Measurements from ENCODE around the gene HELZ.

Gene HELZ

GRCh38 chr17:67069603-67070136 lies 175.3 kb downstream of the HELZ start:
- no peak overlapping the region for H3K4me3 Mint-ChIP-seq
- no peaks in the 10 kb centered on the region for H3K4me1 Mint-ChIP-seq (ENCODE audit: low read depth)
- no peaks in the 10 kb centered on the region for H3K9me3 Mint-ChIP-seq (ENCODE audit: low read depth)
- no peaks in the 10 kb centered on the region for H3K27me3 Mint-ChIP-seq
- H3K27ac Mint-ChIP-seq = no peak overlapping the region
- peaks cover 15% of the 10 kb centered on the region for H3K36me3 Mint-ChIP-seq

GRCh38 chr17:67068999-67069398 lies 176.0 kb downstream of the HELZ start:
- Mint-ChIP-seq H3K27me3 (no peaks in the 10 kb centered on the region), H3K9me3 (ENCODE audit: low read depth) (no peaks in the 10 kb centered on the region), H3K36me3 (peaks cover 14% of the 10 kb centered on the region), H3K4me3 (no peak overlapping the region), H3K27ac (no peak overlapping the region), H3K4me1 (ENCODE audit: low read depth) (no peaks in the 10 kb centered on the region)

- Mint-ChIP-seq H3K27me3 (no peaks in the 10 kb centered on the region), H3K4me1 (ENCODE audit: low read depth) (no peaks in the 10 kb centered on the region), H3K9me3 (ENCODE audit: low read depth) (no peaks in the 10 kb centered on the region), H3K4me3 (no peak overlapping the region), H3K36me3 (peaks cover 8% of the 10 kb centered on the region), H3K27ac (no peak overlapping the region)
These were observed 177.2 kb downstream of the HELZ start for GRCh38 chr17:67067571-67068482.

- Mint-ChIP-seq H3K36me3 (peaks cover 7% of the 10 kb centered on the region), H3K9me3 (ENCODE audit: low read depth) (no peaks in the 10 kb centered on the region), H3K4me3 (no peak overlapping the region), H3K27ac (no peak overlapping the region), H3K4me1 (ENCODE audit: low read depth) (no peaks in the 10 kb centered on the region), H3K27me3 (no peaks in the 10 kb centered on the region)
These were observed 178.3 kb downstream of the HELZ start for GRCh38 chr17:67066717-67067116.

GRCh38 chr17:67063141-67063540 lies 181.9 kb downstream of the HELZ start:
- H3K4me3 Mint-ChIP-seq = no peak overlapping the region
- H3K36me3 Mint-ChIP-seq = peaks cover 9% of the 10 kb centered on the region
- H3K27ac Mint-ChIP-seq = no peak overlapping the region
- H3K9me3 Mint-ChIP-seq (ENCODE audit: low read depth) = no peaks in the 10 kb centered on the region
- no peaks in the 10 kb centered on the region for H3K27me3 Mint-ChIP-seq
- no peaks in the 10 kb centered on the region for H3K4me1 Mint-ChIP-seq (ENCODE audit: low read depth)

- H3K27me3 Mint-ChIP-seq = no peaks in the 10 kb centered on the region
- H3K36me3 Mint-ChIP-seq = peaks cover 7% of the 10 kb centered on the region
- no peaks in the 10 kb centered on the region for H3K4me1 Mint-ChIP-seq (ENCODE audit: low read depth)
- H3K4me3 Mint-ChIP-seq = no peak overlapping the region
- no peak overlapping the region for H3K27ac Mint-ChIP-seq
- H3K9me3 Mint-ChIP-seq (ENCODE audit: low read depth) = no peaks in the 10 kb centered on the region
These were observed 185.6 kb downstream of the HELZ start for GRCh38 chr17:67059372-67059771.

- no peaks in the 10 kb centered on the region for H3K27me3 Mint-ChIP-seq
- no peaks in the 10 kb centered on the region for H3K4me1 Mint-ChIP-seq (ENCODE audit: low read depth)
- peaks cover 7% of the 10 kb centered on the region for H3K36me3 Mint-ChIP-seq
- no peaks in the 10 kb centered on the region for H3K9me3 Mint-ChIP-seq (ENCODE audit: low read depth)
- no peak overlapping the region for H3K4me3 Mint-ChIP-seq
- H3K27ac Mint-ChIP-seq = no peak overlapping the region
These were observed 187.0 kb downstream of the HELZ start for GRCh38 chr17:67058036-67058435.

- Mint-ChIP-seq H3K36me3 (peaks cover 7% of the 10 kb centered on the region), H3K4me1 (ENCODE audit: low read depth) (no peaks in the 10 kb centered on the region), H3K27ac (no peak overlapping the region), H3K4me3 (no peak overlapping the region), H3K9me3 (ENCODE audit: low read depth) (no peaks in the 10 kb centered on the region), H3K27me3 (no peaks in the 10 kb centered on the region)
These were observed 188.1 kb downstream of the HELZ start for GRCh38 chr17:67056746-67057490.

- Mint-ChIP-seq H3K27ac (no peak overlapping the region), H3K9me3 (ENCODE audit: low read depth) (no peaks in the 10 kb centered on the region), H3K4me3 (no peak overlapping the region), H3K4me1 (ENCODE audit: low read depth) (no peaks in the 10 kb centered on the region), H3K27me3 (no peaks in the 10 kb centered on the region), H3K36me3 (peaks cover 7% of the 10 kb centered on the region)
These were observed 188.9 kb downstream of the HELZ start for GRCh38 chr17:67055811-67056745.

GRCh38 chr17:67055041-67055443 lies 190.0 kb downstream of the HELZ start:
- peaks cover 2% of the 10 kb centered on the region for H3K36me3 Mint-ChIP-seq
- H3K4me3 Mint-ChIP-seq = no peak overlapping the region
- no peaks in the 10 kb centered on the region for H3K4me1 Mint-ChIP-seq (ENCODE audit: low read depth)
- no peaks in the 10 kb centered on the region for H3K9me3 Mint-ChIP-seq (ENCODE audit: low read depth)
- no peaks in the 10 kb centered on the region for H3K27me3 Mint-ChIP-seq
- H3K27ac Mint-ChIP-seq = no peak overlapping the region

GRCh38 chr17:67054608-67055007 lies 190.4 kb downstream of the HELZ start:
- Mint-ChIP-seq H3K4me3 (no peak overlapping the region), H3K27ac (no peak overlapping the region), H3K36me3 (peaks cover 2% of the 10 kb centered on the region), H3K9me3 (ENCODE audit: low read depth) (no peaks in the 10 kb centered on the region), H3K27me3 (no peaks in the 10 kb centered on the region), H3K4me1 (ENCODE audit: low read depth) (no peaks in the 10 kb centered on the region)

GRCh38 chr17:67054011-67054591 lies 190.9 kb downstream of the HELZ start:
- Mint-ChIP-seq H3K4me1 (ENCODE audit: low read depth) (no peaks in the 10 kb centered on the region), H3K9me3 (ENCODE audit: low read depth) (peaks cover under 1% of the 10 kb centered on the region), H3K27me3 (no peaks in the 10 kb centered on the region), H3K27ac (no peak overlapping the region), H3K36me3 (peaks cover 3% of the 10 kb centered on the region), H3K4me3 (no peak overlapping the region)

- Mint-ChIP-seq H3K4me3 (no peak overlapping the region), H3K27ac (no peak overlapping the region), H3K9me3 (ENCODE audit: low read depth) (peaks cover 6% of the 10 kb centered on the region), H3K36me3 (peaks cover 9% of the 10 kb centered on the region), H3K27me3 (no peaks in the 10 kb centered on the region), H3K4me1 (ENCODE audit: low read depth) (no peaks in the 10 kb centered on the region)
These were observed 191.5 kb downstream of the HELZ start for GRCh38 chr17:67053438-67054000.

All from activated naive CD8-positive, alpha-beta T cell (primary cell).